ENCODE results near the gene AMER2.

The AMER2 gene

GRCh38 chr13:25148402-25148771 is 23.7 kb downstream of the AMER2 start:
- no peak for DNase-seq

GRCh38 chr13:25147638-25148401 is 24.3 kb downstream of the AMER2 start:
- DNase-seq = no peak

- DNase-seq = no peak
Measured at GRCh38 chr13:25143706-25144105, 28.4 kb downstream of the AMER2 start.

- DNase-seq = no peak
Measured at GRCh38 chr13:25141042-25141441, 31.0 kb downstream of the AMER2 start.

- DNase-seq = no peak
Measured at GRCh38 chr13:25137788-25138115, 34.3 kb downstream of the AMER2 start.

GRCh38 chr13:25136880-25137787 is 35.0 kb downstream of the AMER2 start:
- DNase-seq = no peak

- no peak for DNase-seq
Measured at GRCh38 chr13:25135896-25136295, 36.2 kb downstream of the AMER2 start.

GRCh38 chr13:25132751-25133390 is 39.2 kb downstream of the AMER2 start:
- no peak for DNase-seq

- no peak for DNase-seq
Measured at GRCh38 chr13:25131881-25132420, 40.1 kb downstream of the AMER2 start.

GRCh38 chr13:25130944-25131343 is 41.1 kb downstream of the AMER2 start:
- DNase-seq = no peak

GRCh38 chr13:25118378-25118905 is 53.6 kb downstream of the AMER2 start:
- no peak for DNase-seq

- no peak for DNase-seq
Measured at GRCh38 chr13:25117312-25117711, 54.8 kb downstream of the AMER2 start.

- DNase-seq = no peak
Measured at GRCh38 chr13:25116044-25116443, 56.0 kb downstream of the AMER2 start.

GRCh38 chr13:25114220-25114619 is 57.9 kb downstream of the AMER2 start:
- no peak for DNase-seq

- no peak for DNase-seq
Measured at GRCh38 chr13:25112695-25113255, 59.3 kb downstream of the AMER2 start.
